Sciatic nerve (tissue), 2 donors: ENCODE data around the gene TTBK1. TPM values are rescaled to one million over a fixed set of nuclear protein-coding genes. Genes with fewer than 3 reads are reported as not detected.

ENCODE experiments used
- ATAC-seq: fragments of 200-7000 bp; cut with Tn5 transposase; one replicate; pipeline ENCODE4 v1.9.1; 2020; ENCODE audit warnings: mild to moderate bottlenecking, moderate library complexity
- DNase-seq: peaks from one replicate; pipeline ENCODE4 v3.0.0-alpha.2; 2020; ENCODE audit warnings: low spot score
- intact Hi-C: fragments of 100-400 bp; cut with DNase I; formaldehyde crosslinking; loops from one replicate; pipeline ENCODE4 v1.14.2; 2022
- total RNA-seq: library from RNA; stranded (reverse); fragmentation: NEBNext Ultra II Directional; extraction: Animal tissue kit (Norgen Biotek cat#: 25700); gene quantifications from one replicate; pipeline ENCODE4 v1.2.1, GENCODE V29; 2021
- donor health status: DM: no; HTN: no; CAD: no.
- donor health status: DM: no; HTN: no; CAD: no.

TTBK1 gene
- total RNA-seq, 1 donor from 2014 or later, result 0.04 TPM

GRCh38 chr6:43282060-43282459 lies 38.8 kb downstream of the TTBK1 start:
- intact Hi-C loops, result no loop called here
- DNase-seq (no peak), ATAC-seq (no peak)

GRCh38 chr6:43282636-43283513 lies 39.6 kb downstream of the TTBK1 start:
- intact Hi-C loops, result no loop called here
- ATAC-seq (no peak), DNase-seq (no peak)

- ATAC-seq, result no peak
- intact Hi-C loops, result no loop called here
- DNase-seq, result no peak
These were observed 40.2 kb downstream of the TTBK1 start for GRCh38 chr6:43283514-43283901.

- intact Hi-C loops, result no loop called here
- ATAC-seq (no peak), DNase-seq (no peak)
These were observed 40.6 kb downstream of the TTBK1 start for GRCh38 chr6:43283905-43284304.

- no peak for ATAC-seq
- intact Hi-C loops, result no loop called here
These were observed 41.9 kb downstream of the TTBK1 start for GRCh38 chr6:43284991-43285781.

GRCh38 chr6:43285832-43286231 lies 42.6 kb downstream of the TTBK1 start:
- intact Hi-C loops, result no loop called here
- DNase-seq, result no peak
- ATAC-seq, result no peak

More at GRCh38 chr6:43284991-43285781, 41.9 kb downstream of the TTBK1 start:
- no peak for DNase-seq

- ATAC-seq, result no peak
- DNase-seq, result no peak
- intact Hi-C loops, result no loop called here
These were observed 43.2 kb downstream of the TTBK1 start for GRCh38 chr6:43286456-43286979.

GRCh38 chr6:43286980-43287716 lies 43.9 kb downstream of the TTBK1 start:
- no peak for DNase-seq
- intact Hi-C loops, result no loop called here
- no peak for ATAC-seq

- intact Hi-C loops, result no loop called here
- DNase-seq (no peak), ATAC-seq (no peak)
These were observed 44.7 kb downstream of the TTBK1 start for GRCh38 chr6:43287717-43288679.

GRCh38 chr6:43290339-43290904 lies 47.1 kb downstream of the TTBK1 start:
- intact Hi-C loops, result no loop called here
- DNase-seq, result no peak
- no peak for ATAC-seq

- DNase-seq (no peak), ATAC-seq (no peak)
- intact Hi-C loops, result no loop called here
These were observed 47.6 kb downstream of the TTBK1 start for GRCh38 chr6:43290905-43291355.

- intact Hi-C loops, result no loop called here
- no peak for DNase-seq
- no peak for ATAC-seq
These were observed 48.4 kb downstream of the TTBK1 start for GRCh38 chr6:43291708-43292107.

GRCh38 chr6:43292341-43292740 lies 49.1 kb downstream of the TTBK1 start:
- DNase-seq, result no peak
- intact Hi-C loops, result no loop called here
- no peak for ATAC-seq

GRCh38 chr6:43292763-43293318 lies 49.6 kb downstream of the TTBK1 start:
- ATAC-seq (no peak), DNase-seq (no peak)
- intact Hi-C loops, result no loop called here

- no peak for DNase-seq
- intact Hi-C loops, result no loop called here
- no peak for ATAC-seq
These were observed 50.4 kb downstream of the TTBK1 start for GRCh38 chr6:43293698-43294097.

- no peak for DNase-seq
- ATAC-seq, result no peak
- intact Hi-C loops, result no loop called here
These were observed 51.3 kb downstream of the TTBK1 start for GRCh38 chr6:43294536-43294935.

- DNase-seq, result no peak
- ATAC-seq, result no peak
- intact Hi-C loops, result no loop called here
These were observed 52.2 kb downstream of the TTBK1 start for GRCh38 chr6:43295456-43295855.
